T-helper 1 cell treated with Interleukin-12 subunit alpha and Interleukin-12 subunit beta and Interleukin-4 antibody, amounts not matched to agents 30 μg/mL and 1 μg/mL, for 36 hours (primary cell): Measurements from ENCODE around the gene KIAA1328.
A peak's percentile ranks its signal among the peaks of the same experiment; 100 is the strongest.

ENCODE experiments used
- H3K27ac Mint-ChIP-seq: one replicate; pipeline ENCODE4 v1.8.0; 2021; ENCODE audit warnings: mild to moderate bottlenecking, mixed read lengths
- H3K27me3 Mint-ChIP-seq: one replicate; pipeline ENCODE4 v1.8.0; 2021; ENCODE audit warnings: low read depth, mixed read lengths
- H3K36me3 Mint-ChIP-seq: one replicate; pipeline ENCODE4 v1.8.0; 2021; ENCODE audit warnings: low read depth, mixed read lengths
- H3K4me1 Mint-ChIP-seq: one replicate; pipeline ENCODE4 v1.8.0; 2021; ENCODE audit warnings: low read depth, mixed read lengths
- H3K4me3 Mint-ChIP-seq: one replicate; pipeline ENCODE4 v1.8.0; 2021; ENCODE audit warnings: mild to moderate bottlenecking, moderate library complexity, mixed read lengths
- H3K9me3 Mint-ChIP-seq: one replicate; pipeline ENCODE4 v1.8.0; 2021; ENCODE audit warnings: mixed read lengths

KIAA1328 gene

GRCh38 chr18:36993068-36993467 lies 164.1 kb downstream of the KIAA1328 start:
- Mint-ChIP-seq H3K4me1 (peaks cover 10% of the 10 kb centered on the region), H3K4me3 (no peak overlapping the region), H3K9me3 (peaks cover 30% of the 10 kb centered on the region), H3K27me3 (no peaks in the 10 kb centered on the region), H3K27ac (peak overlapping the region; percentile 16), H3K36me3 (peaks cover 1% of the 10 kb centered on the region)

- Mint-ChIP-seq H3K4me1 (peaks cover 4% of the 10 kb centered on the region), H3K27ac (no peak overlapping the region), H3K4me3 (no peak overlapping the region), H3K36me3 (no peaks in the 10 kb centered on the region), H3K9me3 (no peaks in the 10 kb centered on the region), H3K27me3 (no peaks in the 10 kb centered on the region)
Measured at GRCh38 chr18:37006742-37007141, 177.8 kb downstream of the KIAA1328 start.

- H3K4me1 Mint-ChIP-seq: no peaks in the 10 kb centered on the region
- H3K4me3 Mint-ChIP-seq: no peak overlapping the region
- H3K36me3 Mint-ChIP-seq: no peaks in the 10 kb centered on the region
- H3K9me3 Mint-ChIP-seq: peaks cover 22% of the 10 kb centered on the region
- H3K27me3 Mint-ChIP-seq: no peaks in the 10 kb centered on the region
- H3K27ac Mint-ChIP-seq: no peak overlapping the region
Measured at GRCh38 chr18:37012452-37012851, 183.5 kb downstream of the KIAA1328 start.

- H3K27ac Mint-ChIP-seq: no peak overlapping the region
- no peaks in the 10 kb centered on the region for H3K27me3 Mint-ChIP-seq
- peaks cover 3% of the 10 kb centered on the region for H3K36me3 Mint-ChIP-seq
- no peaks in the 10 kb centered on the region for H3K4me1 Mint-ChIP-seq
- H3K4me3 Mint-ChIP-seq: no peak overlapping the region
- H3K9me3 Mint-ChIP-seq: peaks cover 48% of the 10 kb centered on the region
Measured at GRCh38 chr18:37019157-37019827, 190.4 kb downstream of the KIAA1328 start.

- no peaks in the 10 kb centered on the region for H3K4me1 Mint-ChIP-seq
- H3K36me3 Mint-ChIP-seq: no peaks in the 10 kb centered on the region
- H3K4me3 Mint-ChIP-seq: no peak overlapping the region
- no peaks in the 10 kb centered on the region for H3K27me3 Mint-ChIP-seq
- H3K27ac Mint-ChIP-seq: no peak overlapping the region
- H3K9me3 Mint-ChIP-seq: peaks cover 20% of the 10 kb centered on the region
Measured at GRCh38 chr18:37033419-37033818, 204.5 kb downstream of the KIAA1328 start.

- H3K9me3 Mint-ChIP-seq: peaks cover 27% of the 10 kb centered on the region
- H3K36me3 Mint-ChIP-seq: no peaks in the 10 kb centered on the region
- H3K4me3 Mint-ChIP-seq: no peak overlapping the region
- H3K4me1 Mint-ChIP-seq: no peaks in the 10 kb centered on the region
- no peak overlapping the region for H3K27ac Mint-ChIP-seq
- H3K27me3 Mint-ChIP-seq: no peaks in the 10 kb centered on the region
Measured at GRCh38 chr18:37042381-37042780, 213.5 kb downstream of the KIAA1328 start.

- Mint-ChIP-seq H3K27ac (no peak overlapping the region), H3K4me1 (no peaks in the 10 kb centered on the region), H3K9me3 (peaks cover 26% of the 10 kb centered on the region), H3K4me3 (no peak overlapping the region), H3K27me3 (no peaks in the 10 kb centered on the region), H3K36me3 (peaks cover 1% of the 10 kb centered on the region)
Measured at GRCh38 chr18:37055137-37055802, 226.3 kb downstream of the KIAA1328 start.

GRCh38 chr18:37064187-37064586 lies 235.3 kb downstream of the KIAA1328 start:
- peaks cover 13% of the 10 kb centered on the region for H3K9me3 Mint-ChIP-seq
- H3K27ac Mint-ChIP-seq: no peak overlapping the region
- no peaks in the 10 kb centered on the region for H3K4me1 Mint-ChIP-seq
- H3K4me3 Mint-ChIP-seq: no peak overlapping the region
- no peaks in the 10 kb centered on the region for H3K27me3 Mint-ChIP-seq
- H3K36me3 Mint-ChIP-seq: peaks cover 1% of the 10 kb centered on the region

GRCh38 chr18:37065254-37065653 lies 236.3 kb downstream of the KIAA1328 start:
- H3K36me3 Mint-ChIP-seq: no peaks in the 10 kb centered on the region
- no peaks in the 10 kb centered on the region for H3K4me1 Mint-ChIP-seq
- no peak overlapping the region for H3K4me3 Mint-ChIP-seq
- H3K27ac Mint-ChIP-seq: no peak overlapping the region
- peaks cover 13% of the 10 kb centered on the region for H3K9me3 Mint-ChIP-seq
- no peaks in the 10 kb centered on the region for H3K27me3 Mint-ChIP-seq

GRCh38 chr18:37084912-37085311 lies 256.0 kb downstream of the KIAA1328 start:
- no peaks in the 10 kb centered on the region for H3K4me1 Mint-ChIP-seq
- no peak overlapping the region for H3K27ac Mint-ChIP-seq
- no peaks in the 10 kb centered on the region for H3K27me3 Mint-ChIP-seq
- no peak overlapping the region for H3K4me3 Mint-ChIP-seq
- H3K36me3 Mint-ChIP-seq: no peaks in the 10 kb centered on the region
- peaks cover 7% of the 10 kb centered on the region for H3K9me3 Mint-ChIP-seq

GRCh38 chr18:37085362-37085761 lies 256.4 kb downstream of the KIAA1328 start:
- H3K4me1 Mint-ChIP-seq: no peaks in the 10 kb centered on the region

GRCh38 chr18:37107748-37108522 lies 279.0 kb downstream of the KIAA1328 start:
- no peak overlapping the region for H3K27ac Mint-ChIP-seq
- H3K36me3 Mint-ChIP-seq: no peaks in the 10 kb centered on the region
- H3K9me3 Mint-ChIP-seq: peaks cover 36% of the 10 kb centered on the region
- no peak overlapping the region for H3K4me3 Mint-ChIP-seq
- H3K27me3 Mint-ChIP-seq: no peaks in the 10 kb centered on the region
- no peaks in the 10 kb centered on the region for H3K4me1 Mint-ChIP-seq

More at GRCh38 chr18:37085362-37085761, 256.4 kb downstream of the KIAA1328 start:
- Mint-ChIP-seq H3K27me3 (no peaks in the 10 kb centered on the region), H3K9me3 (peaks cover 7% of the 10 kb centered on the region), H3K4me3 (no peak overlapping the region), H3K36me3 (no peaks in the 10 kb centered on the region), H3K27ac (no peak overlapping the region)

GRCh38 chr18:37122877-37123276 lies 293.9 kb downstream of the KIAA1328 start:
- Mint-ChIP-seq H3K9me3 (peaks cover 4% of the 10 kb centered on the region), H3K4me3 (no peak overlapping the region), H3K27ac (no peak overlapping the region), H3K4me1 (no peaks in the 10 kb centered on the region), H3K27me3 (no peaks in the 10 kb centered on the region), H3K36me3 (no peaks in the 10 kb centered on the region)

- no peaks in the 10 kb centered on the region for H3K36me3 Mint-ChIP-seq
- H3K4me3 Mint-ChIP-seq: no peak overlapping the region
- no peaks in the 10 kb centered on the region for H3K27me3 Mint-ChIP-seq
- H3K27ac Mint-ChIP-seq: no peak overlapping the region
- H3K4me1 Mint-ChIP-seq: no peaks in the 10 kb centered on the region
- H3K9me3 Mint-ChIP-seq: no peaks in the 10 kb centered on the region
Measured at GRCh38 chr18:37124516-37124915, 295.6 kb downstream of the KIAA1328 start.

GRCh38 chr18:37135177-37135576 lies 306.2 kb downstream of the KIAA1328 start:
- peaks cover 8% of the 10 kb centered on the region for H3K9me3 Mint-ChIP-seq
- H3K27me3 Mint-ChIP-seq: no peaks in the 10 kb centered on the region
- H3K4me3 Mint-ChIP-seq: no peak overlapping the region
- H3K36me3 Mint-ChIP-seq: no peaks in the 10 kb centered on the region
- H3K27ac Mint-ChIP-seq: no peak overlapping the region
- H3K4me1 Mint-ChIP-seq: no peaks in the 10 kb centered on the region
